ENCODE measurements around the gene FAM167B.
"Not testable (repeated sequence)": the region's sequence is repeated elsewhere in the genome, so short reads cannot be mapped to it uniquely, and the experiment has no call there.

Gene FAM167B

GRCh38 chr1:32291708-32292538 is 44.9 kb downstream of the FAM167B start, which contains the start of gene HDAC1:
Gene HDAC1, plus strand, starts transcription at chr1:32292083. Its CDS starts 87 bp downstream, at chr1:32292170.
- Histone ChIP-seq H3K4me3 (ENCODE audit: low read length) (peak within 1 kb of the TSS; percentile 78), H3K9me3 (ENCODE audit: control insufficient read depth, low read depth, low read length) (no peaks in the 10 kb centered on the region), H3K36me3 (ENCODE audit: control insufficient read depth, low read depth, low read length) (no peaks in the 10 kb centered on the region), H3K27ac (ENCODE audit: low read length) (no peak within 1 kb of the TSS), H3K9ac (ENCODE audit: low read length) (peak within 1 kb of the TSS; percentile 68), H3K4me1 (ENCODE audit: control insufficient read depth, low read depth, low read length) (peaks cover 6% of the 10 kb centered on the region), H3K27me3 (ENCODE audit: control insufficient read depth, insufficient read depth, low read length) (no peaks in the 10 kb centered on the region)

- peaks cover 14% of the 10 kb centered on the region for H3K36me3 ChIP-seq (ENCODE audit: control insufficient read depth, low read depth, low read length)
- H3K9me3 ChIP-seq (ENCODE audit: control insufficient read depth, low read depth, low read length); H3K27me3 ChIP-seq (ENCODE audit: control insufficient read depth, insufficient read depth, low read length); H3K4me1 ChIP-seq (ENCODE audit: control insufficient read depth, low read depth, low read length); H3K27ac ChIP-seq (ENCODE audit: low read length); H3K9ac ChIP-seq (ENCODE audit: low read length); H3K4me3 ChIP-seq (ENCODE audit: low read length): not testable (repeated sequence)
These were observed 51.2 kb downstream of the FAM167B start for GRCh38 chr1:32298211-32298610.

Measured in iPS-18a (cell line).